HG02943 (cell line): ENCODE measurements around the gene BMP15.

ENCODE experiments used
- ATAC-seq: cut with Tn5 transposase; IDR thresholded peaks from one replicate; pipeline ENCODE4 v1.9.1; 2021; ENCODE audit warnings: mild to moderate bottlenecking, low read depth, moderate library complexity; ENCODE audit not compliant: unreplicated experiment

BMP15 gene

GRCh38 chrX:50910685-50911176, at the start of gene BMP15:
TSS of gene BMP15 (plus strand) at chrX:50910735. CDS start at chrX:50910784, 49 bp downstream.
- no peak for ATAC-seq

DNA sequence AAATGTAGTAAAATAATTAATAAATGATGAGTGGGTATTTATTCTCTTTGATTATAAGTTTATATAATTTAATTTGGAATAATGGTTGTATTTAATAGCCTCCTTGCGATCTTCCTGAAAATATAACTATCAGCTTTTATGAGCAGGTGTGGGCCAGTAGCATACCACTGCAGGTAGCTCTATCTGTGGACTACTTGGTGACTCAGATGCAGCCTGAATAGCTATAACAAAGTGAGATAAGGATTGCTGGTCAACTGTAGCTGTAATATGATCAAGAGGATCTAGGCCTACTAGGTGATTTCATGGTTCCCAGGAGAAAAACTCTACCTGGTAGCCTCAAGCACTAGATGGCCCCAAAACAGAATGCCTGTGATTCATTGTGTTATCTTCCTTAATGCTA, 47.1 kb upstream of the BMP15 start:
- no peak for ATAC-seq

DNA sequence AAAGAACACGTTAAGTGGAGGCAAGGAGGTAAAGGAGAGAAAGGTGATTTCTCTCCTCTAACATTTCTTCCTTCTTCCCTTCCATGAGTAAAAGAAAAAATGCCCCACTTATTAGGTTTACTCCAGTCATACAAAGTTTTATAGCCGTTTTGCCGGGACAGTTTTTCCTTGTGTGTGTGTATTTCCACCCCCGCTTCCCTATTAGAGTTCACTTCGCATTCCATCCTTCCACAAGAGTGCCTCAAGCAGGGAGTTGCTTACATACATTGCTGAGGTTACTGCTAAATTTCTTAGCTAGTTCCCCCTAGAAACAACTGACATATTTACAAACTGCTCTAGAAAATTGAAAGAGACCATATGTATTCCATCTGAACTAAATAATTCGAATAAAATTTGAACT, 45.2 kb upstream of the BMP15 start:
- ATAC-seq = no peak

GRCh38 chrX:50871922-50872453, 38.5 kb upstream of the BMP15 start:
- no peak for ATAC-seq

- ATAC-seq = no peak
Measured at GRCh38 chrX:50874876-50875275, 35.7 kb upstream of the BMP15 start.

GRCh38 chrX:50876551-50876950, 34.0 kb upstream of the BMP15 start:
- no peak for ATAC-seq

- ATAC-seq = no peak
Measured at GRCh38 chrX:50877310-50877709, 33.2 kb upstream of the BMP15 start.

GRCh38 chrX:50881028-50881427, 29.5 kb upstream of the BMP15 start:
- ATAC-seq = no peak

DNA sequence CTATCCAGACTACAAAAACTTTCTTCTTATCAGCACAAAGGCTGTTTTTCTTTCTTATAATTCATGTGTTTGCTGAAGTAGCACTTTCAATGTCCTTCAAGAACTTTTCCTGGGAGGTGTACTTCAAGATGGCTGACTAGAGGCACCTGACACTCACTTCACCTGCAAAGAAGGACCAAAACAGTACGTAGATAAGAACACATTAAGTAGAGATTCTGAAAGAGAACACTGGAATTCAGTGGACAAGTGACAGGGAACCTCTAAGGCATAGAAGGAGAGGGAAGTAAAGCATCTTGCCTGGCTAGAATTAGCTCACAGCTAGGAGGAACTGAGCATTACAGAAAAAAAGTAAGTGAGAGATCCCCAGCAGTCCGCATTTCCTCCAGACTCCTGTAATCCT, 21.7 kb upstream of the BMP15 start:
- ATAC-seq = no peak

GRCh38 chrX:50889582-50889981, 21.0 kb upstream of the BMP15 start:
- no peak for ATAC-seq

GRCh38 chrX:50893047-50893446, 17.5 kb upstream of the BMP15 start:
- no peak for ATAC-seq

DNA sequence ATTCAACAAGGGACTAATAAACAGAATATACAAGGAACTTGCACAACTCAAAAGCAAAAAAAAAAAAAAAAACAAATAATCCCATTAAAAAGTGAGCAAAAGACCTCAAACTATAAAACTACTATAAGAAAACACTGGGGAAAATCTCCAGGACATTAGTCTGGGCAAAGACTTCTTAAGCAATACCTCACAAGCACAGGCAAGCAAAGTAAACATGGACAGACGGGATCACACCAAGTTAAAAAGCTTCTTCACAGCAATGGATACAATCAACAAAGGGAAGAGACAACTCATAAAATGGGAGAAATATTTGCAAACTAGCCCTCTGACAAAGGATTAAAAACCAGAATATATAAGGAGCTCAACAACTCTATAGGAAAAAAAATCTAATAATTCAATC, 17.1 kb upstream of the BMP15 start:
- ATAC-seq = no peak

DNA sequence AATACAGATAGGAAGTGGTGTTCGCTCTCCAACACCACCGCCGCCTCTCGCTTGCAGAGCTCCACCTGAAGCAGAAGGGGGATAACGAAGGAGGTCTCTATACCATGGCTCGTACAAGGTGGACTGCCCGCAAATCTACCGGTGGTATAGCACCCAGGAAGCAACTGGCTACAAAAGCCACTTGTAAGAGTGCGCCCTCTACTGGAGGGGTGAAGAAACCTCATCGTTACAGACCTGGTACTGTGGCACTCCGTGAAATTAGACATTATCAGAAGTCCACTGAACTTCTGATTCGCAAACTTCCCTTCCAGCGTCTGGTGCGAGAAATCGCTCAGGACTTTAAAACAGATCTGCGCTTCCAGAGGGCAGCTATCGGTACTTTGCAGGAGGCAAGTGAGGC, 5.2 kb upstream of the BMP15 start:
- ATAC-seq = no peak

GRCh38 chrX:50913520-50913919, 3.0 kb downstream of the BMP15 start:
- no peak for ATAC-seq

- ATAC-seq = no peak
Measured at GRCh38 chrX:50920132-50920531, 9.6 kb downstream of the BMP15 start.

GRCh38 chrX:50927127-50927526, 16.6 kb downstream of the BMP15 start:
- ATAC-seq = no peak

DNA sequence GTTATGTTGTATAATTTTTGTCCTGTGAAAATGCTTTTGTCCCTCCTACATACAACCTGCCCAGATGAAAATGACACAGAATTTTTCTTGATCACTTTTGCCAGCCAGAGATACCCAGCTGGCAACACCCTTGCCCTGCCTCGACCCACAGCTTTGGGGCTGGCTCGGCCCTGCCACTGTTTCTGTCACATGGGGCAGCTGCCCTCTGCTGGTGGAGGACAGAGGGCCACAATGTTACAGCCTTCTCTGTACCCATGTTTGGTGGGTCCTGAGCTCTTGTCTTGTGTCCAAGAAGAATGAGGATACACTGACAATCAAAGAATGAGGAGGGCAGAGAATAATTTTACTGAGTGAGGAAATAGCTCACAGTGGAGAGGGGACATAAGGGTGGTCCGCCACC, 31.1 kb downstream of the BMP15 start:
- no peak for ATAC-seq

GRCh38 chrX:50942471-50942870, 31.9 kb downstream of the BMP15 start:
- ATAC-seq = no peak

GRCh38 chrX:50952406-50952805, 41.9 kb downstream of the BMP15 start:
- ATAC-seq = no peak

DNA sequence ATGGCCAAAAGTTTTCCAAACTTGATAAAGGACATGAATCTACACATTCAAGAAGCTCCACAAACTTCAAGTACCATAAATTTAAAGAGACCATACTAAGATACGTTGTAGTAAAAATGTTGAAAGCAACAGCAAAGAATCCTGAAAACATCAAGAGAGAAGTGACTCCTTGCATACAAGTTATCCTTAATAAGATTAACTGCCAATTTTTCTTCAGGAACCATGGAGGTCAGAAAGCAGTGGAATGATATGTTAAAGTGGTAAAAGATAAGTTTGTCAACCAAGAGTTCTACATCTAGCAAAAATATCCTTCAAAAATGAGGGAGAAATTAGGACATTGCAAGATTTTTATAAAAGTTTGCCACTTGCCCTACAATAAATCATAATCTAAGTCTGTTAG, 43.3 kb downstream of the BMP15 start:
- no peak for ATAC-seq

DNA sequence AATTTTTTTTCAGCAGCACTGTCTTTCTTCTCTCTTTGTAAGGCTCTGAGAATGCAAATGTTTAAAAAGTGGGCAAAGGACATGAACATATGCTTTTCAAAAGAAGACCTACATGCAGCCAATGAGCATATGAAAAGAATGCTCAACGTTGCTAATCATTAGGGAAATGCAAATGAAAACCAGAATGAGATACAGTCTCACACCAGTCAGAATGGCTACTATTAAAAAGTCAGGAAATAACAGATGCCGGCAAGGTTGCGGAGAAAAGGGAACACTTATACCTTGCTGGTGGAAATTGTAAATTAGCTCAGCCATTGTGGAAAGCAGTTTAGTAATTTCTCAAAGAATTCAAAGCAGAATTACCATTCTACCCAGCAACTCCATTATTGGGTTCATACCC, 51.6 kb downstream of the BMP15 start:
- no peak for ATAC-seq

DNA sequence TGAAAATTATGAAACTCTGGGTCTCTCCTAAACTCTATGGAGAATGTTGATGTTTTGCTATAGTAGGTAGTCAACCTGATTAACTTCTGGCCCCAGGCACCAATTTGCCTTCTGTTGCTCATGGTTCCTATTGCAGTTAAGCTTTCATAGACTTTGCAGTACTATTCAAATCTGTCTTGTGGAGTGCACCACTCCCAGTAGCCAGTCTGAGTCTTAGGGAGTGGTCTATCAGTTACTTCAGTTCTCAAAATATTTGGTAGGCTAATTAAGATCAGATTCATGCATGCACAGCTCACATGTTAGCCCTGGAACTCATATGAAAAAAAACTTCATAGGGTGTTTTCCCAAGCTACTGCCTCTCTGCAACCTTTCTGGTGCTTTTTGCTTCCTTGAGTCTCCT, 53.3 kb downstream of the BMP15 start:
- ATAC-seq = no peak
